Esophagus squamous epithelium (tissue), 4 donors: ENCODE measurements around the gene DENND1A.

Source experiments
- CTCF ChIP-seq, 6 experiments: fragments of 450-650 bp in 4 of 6; fragments of 200-600 bp in 2 of 6; sonication (generic) in 2 of 6; IDR thresholded peaks; one replicate each; pipeline ENCODE4 v1.5.1; 2016 to 2019; ENCODE audit warnings: antibody characterized with exemption in 6 of 6, mild to moderate bottlenecking in 4 of 6, moderate library complexity in 4 of 6
- POLR2A ChIP-seq, 4 donors: fragments of 450-650 bp; IDR thresholded peaks; one replicate each; pipeline ENCODE4 v1.6.1; 2017; ENCODE audit warnings: antibody characterized with exemption in 4 of 4, mild to moderate bottlenecking in 4 of 4, moderate library complexity in 3 of 4

GRCh38 chr9:123421801-123422455 is 508.0 kb downstream of the DENND1A start:
- no peak for TF ChIP-seq POLR2A (IDR thresholded peaks at IDR 0.05)
- TF ChIP-seq CTCF (IDR thresholded peaks at IDR 0.05) = no peak
